ENCODE results near the gene DNASE1.
"Not testable (repeated sequence)": the region's sequence is repeated elsewhere in the genome, so short reads cannot be mapped to it uniquely, and the experiment has no call there.

Gene DNASE1

GRCh38 chr16:3641801-3642396 lies 12.6 kb upstream of the DNASE1 start:
- no peak for DNase-seq

GRCh38 chr16:3642397-3643094 lies 11.9 kb upstream of the DNASE1 start:
- no peak for DNase-seq

- no peak for DNase-seq
Measured at GRCh38 chr16:3643095-3643730, 11.3 kb upstream of the DNASE1 start.

- DNase-seq, result no peak
Measured at GRCh38 chr16:3645108-3645503, 9.4 kb upstream of the DNASE1 start.

- no peak for DNase-seq
Measured at GRCh38 chr16:3645504-3646347, 8.8 kb upstream of the DNASE1 start.

- DNase-seq, result no peak
Measured at GRCh38 chr16:3646348-3646920, 8.1 kb upstream of the DNASE1 start.

GRCh38 chr16:3650631-3651265 lies 3.7 kb upstream of the DNASE1 start:
- DNase-seq, result no peak

GRCh38 chr16:3651461-3652372 lies 2.8 kb upstream of the DNASE1 start:
- no peak for DNase-seq

GRCh38 chr16:3652373-3653195 lies 1.9 kb upstream of the DNASE1 start:
- DNase-seq, result no peak

GRCh38 chr16:3655030-3655395 lies 522 bp downstream of the DNASE1 start:
- no peak for DNase-seq

- DNase-seq, result no peak
Measured at GRCh38 chr16:3655396-3656159, 1.1 kb downstream of the DNASE1 start.

- not testable (repeated sequence) for DNase-seq
Measured at GRCh38 chr16:3656160-3656490, 1.6 kb downstream of the DNASE1 start.

- DNase-seq, result no peak
Measured at GRCh38 chr16:3656491-3657468, 2.3 kb downstream of the DNASE1 start.

- DNase-seq, result no peak
Measured at GRCh38 chr16:3659251-3659650, 4.8 kb downstream of the DNASE1 start.

GRCh38 chr16:3661311-3661710 lies 6.8 kb downstream of the DNASE1 start:
- no peak for DNase-seq

GRCh38 chr16:3661922-3662321 lies 7.4 kb downstream of the DNASE1 start:
- DNase-seq, result no peak

- no peak for DNase-seq
Measured at GRCh38 chr16:3662601-3663000, 8.1 kb downstream of the DNASE1 start.

- no peak for DNase-seq
Measured at GRCh38 chr16:3664187-3664896, 9.9 kb downstream of the DNASE1 start.

Measured in AML-193 (cell line).